NOMO-1 treated with DMSO at 0.1 percent for 48 hours (cell line): ENCODE data around the gene SCN7A.

ENCODE experiments used
- DNase-seq: peaks from one replicate; lab custom pipeline; 2025; ENCODE audit not compliant: unreplicated experiment; lab: John Stamatoyannopoulos, UW

SCN7A gene

GRCh38 chr2:166404831-166405568 lies 89.0 kb downstream of the SCN7A start:
- DNase-seq, result no peak

- DNase-seq, result no peak
Measured at GRCh38 chr2:166394245-166394644, 99.8 kb downstream of the SCN7A start.

GRCh38 chr2:166393008-166393407 lies 101.0 kb downstream of the SCN7A start:
- no peak for DNase-seq

- DNase-seq, result no peak
Measured at GRCh38 chr2:166388481-166389070, 105.5 kb downstream of the SCN7A start.

- no peak for DNase-seq
Measured at GRCh38 chr2:166385313-166385712, 108.7 kb downstream of the SCN7A start.

GRCh38 chr2:166384774-166385173 lies 109.3 kb downstream of the SCN7A start:
- DNase-seq, result peak; percentile 12

- no peak for DNase-seq
Measured at GRCh38 chr2:166382448-166382847, 111.6 kb downstream of the SCN7A start.

- no peak for DNase-seq
Measured at GRCh38 chr2:166380615-166381014, 113.4 kb downstream of the SCN7A start.

- no peak for DNase-seq
Measured at GRCh38 chr2:166376873-166377272, 117.2 kb downstream of the SCN7A start.

- no peak for DNase-seq
Measured at GRCh38 chr2:166376488-166376828, 117.6 kb downstream of the SCN7A start.

- peak; percentile 6 for DNase-seq
Measured at GRCh38 chr2:166375736-166376487, 118.1 kb downstream of the SCN7A start, which contains the start of gene SCN9A. Gene SCN9A, minus strand, starts transcription at chr2:166375944. Its CDS starts 64,188 bp downstream, at chr2:166311756.

GRCh38 chr2:166375195-166375735 lies 118.8 kb downstream of the SCN7A start:
- no peak for DNase-seq

- DNase-seq, result no peak
Measured at GRCh38 chr2:166373951-166374350, 120.1 kb downstream of the SCN7A start.

GRCh38 chr2:166373539-166373938 lies 120.5 kb downstream of the SCN7A start:
- no peak for DNase-seq

- DNase-seq, result peak; percentile 27
Measured at GRCh38 chr2:166373105-166373504, 120.9 kb downstream of the SCN7A start.

- no peak for DNase-seq
Measured at GRCh38 chr2:166372046-166372445, 122.0 kb downstream of the SCN7A start.

GRCh38 chr2:166365803-166366420 lies 128.1 kb downstream of the SCN7A start:
- DNase-seq, result no peak

GRCh38 chr2:166365239-166365638 lies 128.8 kb downstream of the SCN7A start:
- no peak for DNase-seq

- no peak for DNase-seq
Measured at GRCh38 chr2:166364476-166365161, 129.4 kb downstream of the SCN7A start.

GRCh38 chr2:166361351-166362153 lies 132.5 kb downstream of the SCN7A start:
- peak; percentile 23 for DNase-seq
